HCT116 (cell line): ENCODE results near the gene CCDC17.

Experiments used
- CEBPB ChIP-seq: IDR thresholded peaks from 2 replicates; pipeline ENCODE4 v1.6.1; 2012; ENCODE audit warnings: low read depth
- CTCF ChIP-seq, 3 experiments: fragments of 200-600 bp in 1 of 3; sonication (generic) in 1 of 3; IDR thresholded peaks in 2 of 3; conservative IDR thresholded peaks in 1 of 3; 2 replicates each; pipeline ENCODE4 v1.5.1; 2012 to 2017; ENCODE audit warnings: low read depth in 2 of 3, low read length in 2 of 3, antibody characterized with exemption in 1 of 3, borderline replicate concordance in 1 of 3, control low read depth in 1 of 3, mild to moderate bottlenecking in 1 of 3, mixed read lengths in 1 of 3, mixed run types in 1 of 3, moderate library complexity in 1 of 3; ENCODE audit not compliant: insufficient read depth in 1 of 3
- EGR1 ChIP-seq: IDR thresholded peaks from 2 replicates; pipeline ENCODE4 v1.6.1; 2012; ENCODE audit warnings: low read depth
- EZH2 ChIP-seq: fragments of 200-600 bp; sonication (generic); IDR thresholded peaks from 2 replicates; pipeline ENCODE4 v1.6.1; 2017; ENCODE audit warnings: antibody characterized with exemption, mixed run types
- EZH2phosphoT487 ChIP-seq: fragments of 200-600 bp; IDR thresholded peaks from 2 replicates; pipeline ENCODE4 v1.6.1; 2018; ENCODE audit warnings: antibody characterized with exemption, borderline replicate concordance
- FOSL1 ChIP-seq: IDR thresholded peaks from 2 replicates; pipeline ENCODE4 v1.6.1; 2012; ENCODE audit warnings: low read depth
- JUND ChIP-seq: IDR thresholded peaks from 2 replicates; pipeline ENCODE4 v1.6.1; 2012
- POLR2A ChIP-seq: IDR thresholded peaks from 2 replicates; pipeline ENCODE4 v1.7.0; 2011; ENCODE audit warnings: borderline replicate concordance; ENCODE audit not compliant: insufficient read depth, insufficient read length; ENCODE audit errors: extremely low read depth
- POLR2AphosphoS5 ChIP-seq: IDR thresholded peaks from 2 replicates; pipeline ENCODE4 v1.6.1; 2011; ENCODE audit warnings: mild to moderate bottlenecking, low read depth, low read length, moderate library complexity
- RAD21 ChIP-seq: IDR thresholded peaks from 2 replicates; pipeline ENCODE4 v1.6.1; 2012; ENCODE audit warnings: low read depth, mild to moderate bottlenecking
- SIN3A ChIP-seq: IDR thresholded peaks from 2 replicates; pipeline ENCODE4 v1.6.1; 2012; ENCODE audit warnings: low read depth
- SP1 ChIP-seq: IDR thresholded peaks from 2 replicates; pipeline ENCODE4 v1.6.1; 2012; ENCODE audit warnings: low read depth
- YY1 ChIP-seq: IDR thresholded peaks from 2 replicates; pipeline ENCODE4 v1.6.1; 2011; ENCODE audit warnings: low read length, low read depth, moderate library complexity, mild to moderate bottlenecking; ENCODE audit not compliant: insufficient replicate concordance; ENCODE audit errors: extremely low read depth
- ZBTB33 ChIP-seq: IDR thresholded peaks from 2 replicates; pipeline ENCODE4 v1.6.1; 2011; ENCODE audit warnings: mild to moderate bottlenecking, low read length, moderate library complexity; ENCODE audit not compliant: insufficient replicate concordance; ENCODE audit errors: extremely low read depth

- TF ChIP-seq POLR2AphosphoS5 (no peak), CTCF (IDR thresholded peaks at IDR 0.05 in 2 of 3, conservative IDR thresholded peaks at IDR 0.05 in 1 of 3; ENCODE audit: borderline replicate concordance in 1 of 3, insufficient read depth in 1 of 3, low read depth in 2 of 3, low read length in 2 of 3) (no peak), CEBPB (no peak), EGR1 (no peak), FOSL1 (no peak), EZH2phosphoT487 (no peak), POLR2A (no peak), YY1 (no peak), ZBTB33 (no peak), JUND (no peak), SIN3A (no peak), EZH2 (no peak), SP1 (no peak), RAD21 (no peak)
These were observed 5.2 kb upstream of the CCDC17 start for GRCh38 chr1:45629035-45629434.
